Activated CD8-positive, alpha-beta memory T cell treated with anti-CD3 and anti-CD28 coated beads, Interleukin-2, amount 50 U/mL, for 24 hours (primary cell): ENCODE results near the gene TYROBP.
A peak's percentile ranks its signal among the peaks of the same experiment; 100 is the strongest.
"Not testable (repeated sequence)": the region's sequence is repeated elsewhere in the genome, so short reads cannot be mapped to it uniquely, and the experiment has no call there.

ENCODE experiments used
- DNase-seq: peaks from one replicate; pipeline ENCODE4 v3.0.0-alpha.2; 2020; ENCODE audit errors: extremely low read depth

The TYROBP gene

DNA sequence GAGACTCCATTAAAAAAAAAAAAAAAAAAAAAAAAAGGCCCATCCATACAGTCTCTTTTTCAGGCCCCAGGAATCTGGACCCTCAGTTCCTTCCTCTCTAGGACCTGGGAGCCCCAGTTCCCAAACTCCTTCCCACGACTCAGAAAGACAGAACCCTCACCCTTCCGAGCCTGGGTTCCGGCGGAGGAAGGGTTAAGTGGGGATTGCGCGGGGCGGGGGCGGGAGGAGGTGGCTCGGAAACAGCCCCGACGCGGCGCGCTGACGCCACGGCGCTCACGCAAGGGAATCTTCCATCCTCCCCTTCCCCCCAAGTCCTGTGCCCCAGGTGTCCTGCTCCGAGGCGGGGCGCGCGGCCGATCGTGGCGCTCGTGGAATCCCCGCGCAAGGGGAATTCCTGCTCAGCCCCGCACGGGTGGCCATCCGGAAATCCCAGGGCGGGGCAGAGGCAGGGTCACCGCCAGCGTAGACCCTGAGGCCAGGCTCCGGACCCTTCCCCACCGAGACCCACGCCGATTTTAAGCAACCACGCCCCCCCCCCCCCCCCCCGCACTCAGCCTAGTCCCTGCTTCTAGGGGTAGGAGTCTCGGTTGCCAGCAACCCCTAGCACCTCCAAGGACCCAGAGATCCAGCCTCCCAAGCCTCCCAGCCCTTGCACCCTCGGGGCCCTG lies 8.4 kb downstream of the TYROBP start:
- DNase-seq, result peak; percentile 57

DNA sequence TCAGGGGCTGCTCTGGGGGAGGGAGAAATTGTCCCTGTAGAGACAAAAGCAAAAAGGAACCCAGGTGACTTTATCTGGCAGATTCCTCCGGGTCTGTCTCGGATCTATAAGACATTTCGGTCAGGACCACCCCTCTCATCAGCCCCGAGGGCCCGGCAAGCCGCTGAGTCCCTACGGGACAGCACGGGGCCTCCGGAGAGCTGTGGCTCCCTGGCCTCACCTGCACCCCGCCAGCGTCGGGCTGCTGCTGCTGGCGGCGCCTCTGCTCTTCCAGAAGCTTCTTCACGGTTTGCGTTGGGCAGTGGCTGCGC lies 9.6 kb downstream of the TYROBP start:
- DNase-seq, result no peak

DNA sequence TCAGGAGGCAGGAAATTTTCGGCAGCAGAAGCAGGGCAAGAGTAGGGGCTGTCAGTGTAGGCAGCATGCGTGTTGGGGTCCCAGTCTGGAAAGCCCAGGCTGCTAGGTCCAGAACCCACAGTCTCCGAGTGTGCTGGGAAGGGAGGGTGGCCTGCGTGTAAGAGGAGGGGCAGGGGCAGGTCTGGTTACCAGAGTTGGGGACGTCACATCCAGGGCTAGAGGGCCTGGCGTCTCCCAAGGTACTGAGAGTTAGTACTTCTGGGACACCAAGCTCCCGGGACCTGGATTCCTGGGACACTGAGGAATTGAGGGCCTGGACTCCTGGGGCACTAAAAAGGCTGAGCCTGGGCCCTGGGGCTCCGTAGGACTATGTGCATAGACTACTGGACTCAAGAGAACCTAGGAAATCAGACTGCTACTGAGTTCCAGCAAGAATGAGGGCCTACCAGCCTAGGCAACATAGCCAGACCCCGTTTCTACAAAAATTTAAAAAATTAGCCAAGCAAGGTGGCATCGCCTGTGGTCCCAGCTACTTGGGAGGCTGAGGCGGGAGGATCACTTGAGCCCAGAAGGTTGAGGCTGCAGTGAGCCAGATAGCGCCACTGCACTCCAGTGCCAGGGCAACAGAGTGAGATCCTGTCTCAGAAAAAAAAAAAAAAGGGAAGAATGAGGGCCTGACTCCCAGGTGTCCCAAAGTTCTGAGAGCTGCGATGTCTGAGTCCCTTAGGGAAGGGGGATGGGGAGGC lies 10.2 kb downstream of the TYROBP start:
- DNase-seq, result no peak

DNA sequence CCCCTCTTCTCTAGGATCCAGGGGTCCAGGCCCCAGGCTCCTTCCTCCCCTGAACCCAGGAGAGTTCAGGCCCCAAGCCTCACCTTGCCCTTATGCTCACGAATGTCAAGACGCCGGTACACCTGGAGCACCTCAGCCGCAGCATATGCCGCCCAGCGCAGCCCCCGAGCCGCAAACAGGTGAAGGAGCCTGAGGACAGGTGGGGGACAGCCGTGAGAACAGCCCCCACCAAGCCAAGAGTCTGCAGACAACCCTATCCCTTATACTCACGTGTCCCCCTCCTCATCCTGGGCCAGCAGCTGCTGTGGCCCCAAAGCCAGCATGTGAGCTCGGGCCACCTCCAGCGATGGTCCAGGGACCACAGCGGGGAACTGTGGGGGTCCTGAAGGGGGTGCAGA lies 11.5 kb downstream of the TYROBP start:
- no peak for DNase-seq

DNA sequence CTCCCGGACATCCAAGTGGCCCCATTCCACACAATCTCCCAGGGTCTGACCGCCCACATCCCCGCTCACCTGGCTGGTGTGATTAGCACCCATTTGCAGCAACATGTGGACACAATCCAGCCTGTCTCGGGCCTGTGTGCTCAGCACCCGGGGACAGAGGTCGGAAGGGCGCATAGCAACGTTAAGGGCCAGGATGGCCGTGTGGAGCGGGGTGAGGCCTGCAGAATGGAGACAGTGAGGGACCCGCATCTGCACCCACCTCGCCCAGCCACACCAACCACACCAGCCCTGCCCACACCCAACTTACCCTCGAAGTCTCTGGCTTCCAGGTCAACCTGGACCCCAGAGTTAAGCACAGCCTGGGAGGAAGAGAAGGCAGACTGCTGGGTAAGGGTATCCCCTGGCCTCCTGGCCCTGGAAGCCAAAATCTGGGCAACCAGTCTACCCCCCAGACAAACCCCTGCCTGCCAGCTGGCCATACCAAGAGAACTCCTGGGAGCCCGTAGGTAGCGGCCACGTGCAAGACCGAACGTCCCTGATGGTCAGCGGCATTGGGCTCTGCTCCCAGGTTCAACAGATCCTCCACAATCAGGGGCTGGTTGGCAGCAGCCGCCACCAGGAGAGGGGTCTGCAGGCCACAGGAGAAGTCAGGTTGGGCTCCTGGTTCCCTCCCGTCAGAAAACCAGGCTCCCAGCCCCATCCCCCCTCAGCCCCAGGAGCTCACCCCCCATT lies 12.0 kb downstream of the TYROBP start:
- DNase-seq, result no peak

DNA sequence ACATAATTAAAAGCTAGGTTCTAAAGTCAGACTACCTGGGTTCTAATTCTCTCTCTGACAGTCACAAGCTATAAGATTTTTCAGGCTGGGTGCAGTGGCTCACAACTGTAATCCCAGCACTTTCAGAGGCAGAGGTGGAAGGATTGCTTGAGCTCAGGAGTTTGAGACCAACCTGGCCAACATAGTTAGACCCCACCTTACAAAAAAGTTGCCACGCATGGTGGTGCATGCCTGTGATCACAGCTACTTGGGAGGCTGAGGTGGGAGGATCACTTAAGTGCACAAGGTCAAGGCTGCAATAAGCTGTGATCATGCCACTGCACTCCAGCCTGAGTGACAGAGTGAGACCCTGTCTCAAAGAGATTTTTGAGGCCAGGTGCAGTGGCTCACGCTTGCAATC lies 13.8 kb downstream of the TYROBP start:
- no peak for DNase-seq

DNA sequence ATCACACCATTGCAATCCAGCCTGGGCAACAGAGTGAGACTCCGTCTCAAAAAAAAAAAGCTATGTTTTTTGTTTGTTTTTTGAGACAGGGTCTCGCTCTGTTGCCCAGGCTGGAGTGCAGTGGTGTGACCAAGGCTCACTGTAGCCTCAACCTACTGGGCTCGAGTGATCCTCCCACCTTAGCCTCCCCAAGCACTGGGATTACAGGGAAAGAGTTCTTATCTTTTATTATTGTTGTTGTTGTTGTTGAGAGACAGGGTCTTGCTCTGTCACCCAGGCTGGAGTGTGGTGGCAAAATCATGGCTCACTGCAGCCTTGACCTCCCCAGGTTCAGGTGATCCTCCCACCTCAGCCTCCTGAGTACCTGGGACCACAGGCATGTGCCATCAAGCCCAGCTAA lies 16.3 kb downstream of the TYROBP start:
- not testable (repeated sequence) for DNase-seq

DNA sequence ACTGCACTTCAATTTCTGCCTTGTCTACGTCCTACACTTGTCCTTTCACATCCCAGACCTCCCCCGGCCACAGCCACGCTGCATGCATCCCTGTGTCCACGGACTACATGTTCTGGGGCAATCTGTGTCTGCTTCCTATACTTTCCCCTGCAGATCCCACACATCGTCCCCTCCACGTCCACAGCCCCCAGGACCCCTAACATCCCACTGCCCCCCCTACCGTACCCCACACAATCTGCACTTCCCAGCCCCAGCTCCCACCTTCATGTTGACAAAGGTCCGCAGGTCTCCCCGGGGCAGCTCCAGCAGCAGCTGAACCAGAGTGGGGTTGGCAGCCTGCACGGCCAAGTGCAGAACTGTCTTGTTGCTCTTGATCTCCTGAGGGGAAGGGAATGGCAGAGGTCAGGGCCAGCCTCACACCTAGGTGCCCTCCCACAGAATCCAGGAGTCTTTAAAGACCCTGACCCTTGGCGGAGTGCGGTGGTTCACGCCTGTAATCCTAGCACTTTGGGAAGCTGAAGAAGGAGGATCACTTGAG lies 17.9 kb downstream of the TYROBP start:
- DNase-seq, result no peak

DNA sequence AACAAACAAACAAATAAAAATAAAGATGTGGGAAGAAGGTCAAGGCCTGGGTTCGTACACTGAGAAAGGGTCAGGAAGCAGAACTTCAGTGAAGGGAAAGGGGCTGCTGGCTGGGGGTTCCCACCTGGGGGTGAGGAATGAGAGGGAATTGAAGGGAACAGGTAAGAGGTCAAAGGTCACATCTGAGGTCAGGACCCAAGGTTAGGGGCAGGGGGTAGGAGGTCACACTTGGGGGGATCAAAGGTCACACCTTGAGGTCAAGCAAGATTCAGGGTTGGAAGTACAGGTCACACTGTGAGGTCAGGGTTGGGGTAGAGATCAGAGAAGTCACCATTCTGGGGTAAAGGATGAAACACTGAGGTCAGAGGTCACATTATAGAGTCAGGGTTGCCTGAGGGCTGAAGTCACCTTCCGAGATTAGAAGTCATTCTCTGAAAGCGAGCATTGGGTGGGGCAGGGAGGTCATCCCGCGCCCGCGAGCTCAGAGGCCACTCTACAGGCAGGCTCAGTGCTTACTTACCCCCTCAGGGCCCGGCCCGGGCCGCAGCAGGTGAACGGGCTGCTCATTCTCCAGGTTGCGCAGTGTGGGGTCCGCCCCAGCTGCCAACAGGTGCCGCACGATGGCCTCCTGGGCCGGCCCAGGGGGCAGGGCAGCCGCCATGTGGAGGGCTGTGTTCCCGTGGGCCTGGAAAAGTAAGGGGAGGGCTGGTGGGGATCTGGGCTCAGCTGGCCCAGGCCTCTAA lies 18.6 kb downstream of the TYROBP start:
- no peak for DNase-seq

DNA sequence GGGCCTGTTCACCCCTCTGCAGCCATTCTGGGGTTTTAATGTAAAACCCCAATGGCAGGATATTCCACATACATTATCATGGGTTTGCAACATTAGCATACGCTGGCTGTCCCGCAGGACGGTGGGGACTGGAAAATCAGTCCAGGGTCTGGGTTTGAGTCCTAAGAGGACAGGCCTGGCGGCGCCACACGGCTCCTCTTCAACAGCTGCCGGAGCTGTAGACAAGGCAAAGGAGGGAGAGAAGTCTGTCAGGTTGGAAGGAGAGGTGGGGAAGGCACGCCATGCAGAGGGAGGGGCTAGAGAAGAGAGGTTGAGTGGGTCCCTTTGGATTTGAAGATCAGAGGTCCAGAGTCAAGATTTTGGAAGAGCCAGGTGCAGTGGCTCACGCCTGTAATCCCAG lies 19.7 kb downstream of the TYROBP start:
- DNase-seq, result no peak

DNA sequence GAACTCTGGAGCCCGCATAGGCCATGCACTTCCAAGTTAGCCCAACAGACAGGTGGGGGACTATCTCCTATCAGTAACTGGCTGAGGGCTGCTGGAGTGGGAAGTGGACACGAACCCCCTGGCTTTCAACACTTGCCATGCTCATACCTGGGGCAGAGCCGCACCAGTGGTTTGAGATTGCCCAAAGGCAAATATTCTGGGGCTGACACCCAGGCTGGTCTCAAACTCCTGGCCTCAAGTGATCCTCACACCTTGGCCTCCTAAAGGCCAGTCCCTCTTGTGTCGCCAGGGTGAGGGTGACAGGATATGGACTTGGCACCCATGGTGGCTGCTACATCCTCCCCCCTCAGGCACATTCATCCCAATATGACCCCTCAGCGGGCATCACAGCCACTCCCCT lies 20.9 kb downstream of the TYROBP start:
- DNase-seq, result no peak

DNA sequence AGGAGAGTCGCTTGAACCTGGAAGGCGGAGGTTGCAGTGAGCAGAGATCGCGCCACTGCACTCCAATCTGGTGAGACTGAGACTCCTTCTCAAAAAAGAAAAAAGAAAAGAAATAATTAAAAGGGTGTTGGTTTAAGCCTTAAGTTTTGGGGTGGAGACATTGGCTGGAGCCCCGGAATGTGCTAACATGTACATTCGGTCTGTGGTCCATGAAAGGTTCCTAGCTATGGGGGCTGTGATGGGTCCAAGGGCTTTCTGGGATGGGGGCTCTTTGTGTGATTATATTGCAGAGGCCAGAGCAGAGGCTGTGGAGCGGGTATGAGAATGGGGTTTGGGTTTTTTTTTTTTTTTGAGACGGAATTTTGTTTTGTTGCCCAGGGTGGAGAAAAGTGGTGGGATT lies 22.2 kb downstream of the TYROBP start:
- no peak for DNase-seq

DNA sequence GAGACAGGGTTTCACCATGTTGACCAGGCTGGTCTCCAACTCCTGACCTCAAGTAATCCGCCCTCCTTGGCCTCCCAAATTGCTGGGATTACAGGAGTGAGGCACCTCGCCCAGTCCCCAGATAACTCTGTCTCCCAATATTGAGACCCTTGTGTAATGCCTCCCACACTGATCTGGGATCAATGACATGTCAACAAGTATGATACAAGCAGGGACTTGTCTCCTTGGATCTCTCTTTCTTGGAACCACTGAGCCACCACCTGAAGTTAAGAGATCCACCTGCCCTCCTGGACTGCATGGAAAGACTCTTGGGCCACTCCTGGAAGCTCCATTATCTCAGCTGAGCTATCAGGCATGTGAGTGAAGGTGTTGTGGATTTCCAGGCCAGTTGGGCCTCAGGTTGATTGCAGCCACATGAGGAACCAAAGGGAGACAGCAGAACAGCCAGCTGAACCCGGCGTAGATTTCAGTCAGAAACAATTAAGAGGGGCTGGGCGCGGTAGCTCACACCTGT lies 22.8 kb downstream of the TYROBP start:
- DNase-seq, result no peak

DNA sequence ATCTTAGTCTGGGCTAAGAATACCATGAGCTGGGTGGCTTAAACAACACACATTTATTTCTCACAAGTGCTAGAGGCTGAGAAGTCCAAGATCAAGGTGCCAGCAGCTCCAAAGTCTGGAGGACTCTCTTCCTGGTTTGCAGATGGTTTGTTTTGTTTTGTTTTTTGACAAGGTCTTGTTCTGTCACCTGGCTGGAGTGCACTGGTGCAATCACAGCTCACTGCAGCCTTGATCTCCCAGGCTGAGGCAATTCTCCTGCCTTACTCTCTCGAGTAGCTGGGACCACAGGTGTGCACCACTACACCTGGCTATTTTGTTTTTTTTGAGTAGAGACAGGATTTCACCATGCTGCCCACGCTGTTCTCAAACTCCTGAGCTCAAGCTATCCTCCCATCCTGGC lies 24.2 kb downstream of the TYROBP start:
- DNase-seq, result no peak

DNA sequence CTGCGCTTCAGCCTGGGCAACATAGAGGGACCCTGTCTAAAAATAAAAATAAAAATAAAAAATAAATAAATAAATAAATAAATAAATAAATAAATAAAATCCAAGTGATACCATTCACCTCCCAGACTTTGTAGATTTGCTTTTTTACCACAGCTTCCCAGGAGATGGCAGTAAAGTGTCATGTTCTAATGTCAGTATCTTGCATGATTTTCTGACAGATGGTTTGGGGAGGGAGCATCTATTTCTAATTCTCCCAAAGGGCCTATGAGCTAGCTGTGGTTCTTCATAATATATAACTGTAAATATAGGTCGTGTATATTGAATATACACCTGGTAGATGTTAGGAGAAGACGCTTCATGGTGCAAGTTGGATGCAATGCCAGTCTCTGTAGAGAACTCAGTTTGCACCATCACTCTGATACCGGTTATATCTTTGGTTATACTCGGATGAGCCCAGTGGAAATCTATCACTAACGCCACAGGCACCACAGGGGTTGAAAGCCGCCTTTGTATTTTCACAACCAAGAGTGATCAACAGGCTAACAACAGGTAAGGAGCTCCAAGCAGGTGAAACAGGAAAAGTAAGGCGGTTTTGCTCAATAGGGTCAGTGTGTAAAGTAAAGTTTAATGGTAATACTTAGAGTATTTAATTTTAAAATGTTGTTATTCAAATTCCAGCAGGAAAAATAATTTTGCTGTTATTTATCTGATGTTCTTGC lies 25.8 kb downstream of the TYROBP start:
- no peak for DNase-seq

DNA sequence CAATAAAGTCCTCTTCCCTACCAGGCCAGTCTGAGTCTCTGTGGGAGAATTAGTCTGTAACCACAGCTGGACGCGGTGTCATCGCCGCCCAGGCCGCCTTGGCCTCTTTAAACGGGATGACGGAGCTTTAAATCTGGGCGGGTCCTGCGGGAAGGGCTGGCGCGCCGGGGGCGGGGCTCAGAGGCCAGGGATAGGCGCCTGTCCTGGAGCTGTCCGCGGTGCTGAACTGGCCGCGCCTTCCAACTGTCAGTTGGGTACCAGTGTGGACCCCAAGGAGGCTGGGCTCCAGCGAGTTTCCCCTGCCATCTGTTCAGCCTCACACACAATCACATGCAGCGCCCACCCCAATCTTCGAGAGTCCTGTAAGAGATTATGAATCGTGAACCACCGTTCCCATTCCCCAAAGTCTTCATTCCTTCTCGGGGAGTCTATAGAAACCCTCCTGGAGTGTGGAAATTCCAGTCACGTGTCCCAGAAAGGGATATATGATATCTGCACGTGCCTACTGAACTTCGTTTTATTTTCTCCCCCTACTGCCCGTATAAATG lies 28.3 kb downstream of the TYROBP start:
- no peak for DNase-seq

DNA sequence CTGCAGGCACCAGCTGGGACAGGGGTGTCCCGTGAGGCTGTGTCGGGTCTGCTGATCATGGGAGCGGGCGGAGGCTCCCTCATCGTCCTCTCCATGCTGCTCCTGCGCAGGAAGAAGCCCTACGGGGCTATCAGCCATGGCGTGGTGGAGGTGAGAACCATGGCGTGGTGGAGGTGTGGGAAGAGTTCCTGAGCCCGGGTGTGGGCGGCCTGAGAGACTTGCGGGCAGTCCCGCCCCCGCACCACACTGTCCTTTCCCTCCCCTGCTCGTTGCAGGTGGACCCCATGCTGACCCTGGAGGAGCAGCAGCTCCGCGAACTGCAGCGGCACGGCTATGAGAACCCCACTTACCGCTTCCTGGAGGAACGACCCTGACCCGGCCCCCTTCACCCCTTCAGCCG lies 29.0 kb downstream of the TYROBP start:
- DNase-seq, result no peak

DNA sequence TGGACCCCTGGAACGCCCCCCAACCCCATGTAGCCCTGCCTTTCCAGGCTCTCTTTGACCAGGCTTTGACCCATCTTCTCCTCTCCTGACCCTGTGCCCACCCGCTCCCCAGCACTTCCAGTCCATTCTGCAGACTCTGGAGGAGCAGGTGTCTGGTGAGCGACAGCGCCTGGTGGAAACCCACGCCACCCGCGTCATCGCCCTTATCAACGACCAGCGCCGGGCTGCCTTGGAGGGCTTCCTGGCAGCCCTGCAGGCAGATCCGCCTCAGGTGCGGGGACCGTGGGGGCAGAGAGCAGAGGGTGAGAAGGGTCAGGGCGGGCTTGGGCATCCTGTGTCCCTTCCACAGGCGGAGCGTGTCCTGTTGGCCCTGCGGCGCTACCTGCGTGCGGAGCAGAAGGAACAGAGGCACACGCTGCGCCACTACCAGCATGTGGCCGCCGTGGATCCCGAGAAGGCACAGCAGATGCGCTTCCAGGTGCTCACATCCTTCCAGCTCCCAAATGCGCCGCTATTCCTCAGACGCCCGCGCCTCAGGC lies 33.6 kb downstream of the TYROBP start:
- no peak for DNase-seq

DNA sequence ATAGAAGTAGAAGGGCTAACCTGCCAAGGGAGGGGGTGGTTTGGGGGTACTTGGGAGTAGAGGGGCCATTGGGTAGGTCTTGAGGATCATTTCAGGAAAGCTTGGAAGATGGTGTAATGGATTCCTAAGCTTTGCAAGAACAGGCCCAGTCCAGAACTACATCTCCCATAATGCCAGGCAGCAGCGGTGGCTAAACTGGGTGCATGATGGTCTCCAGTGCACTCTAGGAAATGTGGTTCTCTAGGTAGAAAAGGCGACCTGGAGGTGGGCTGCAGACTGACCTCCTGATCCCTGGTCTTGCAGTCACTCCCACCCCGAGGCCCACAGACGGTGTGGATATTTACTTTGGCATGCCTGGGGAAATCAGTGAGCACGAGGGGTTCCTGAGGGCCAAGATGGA lies 35.9 kb downstream of the TYROBP start:
- no peak for DNase-seq

DNA sequence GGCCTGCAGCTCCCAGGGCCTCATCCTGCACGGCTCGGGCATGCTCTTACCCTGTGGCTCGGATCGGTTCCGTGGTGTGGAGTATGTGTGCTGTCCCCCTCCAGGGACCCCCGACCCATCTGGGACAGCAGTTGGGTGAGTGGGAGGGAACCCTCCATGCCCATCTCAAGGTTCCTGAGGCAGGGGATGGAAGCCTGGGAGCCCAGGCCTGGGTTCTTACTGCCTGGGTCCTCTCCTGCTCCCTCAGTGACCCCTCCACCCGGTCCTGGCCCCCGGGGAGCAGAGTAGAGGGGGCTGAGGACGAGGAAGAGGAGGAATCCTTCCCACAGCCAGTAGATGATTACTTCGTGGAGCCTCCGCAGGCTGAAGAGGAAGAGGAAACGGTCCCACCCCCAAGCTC lies 36.5 kb downstream of the TYROBP start:
- DNase-seq, result no peak

DNA sequence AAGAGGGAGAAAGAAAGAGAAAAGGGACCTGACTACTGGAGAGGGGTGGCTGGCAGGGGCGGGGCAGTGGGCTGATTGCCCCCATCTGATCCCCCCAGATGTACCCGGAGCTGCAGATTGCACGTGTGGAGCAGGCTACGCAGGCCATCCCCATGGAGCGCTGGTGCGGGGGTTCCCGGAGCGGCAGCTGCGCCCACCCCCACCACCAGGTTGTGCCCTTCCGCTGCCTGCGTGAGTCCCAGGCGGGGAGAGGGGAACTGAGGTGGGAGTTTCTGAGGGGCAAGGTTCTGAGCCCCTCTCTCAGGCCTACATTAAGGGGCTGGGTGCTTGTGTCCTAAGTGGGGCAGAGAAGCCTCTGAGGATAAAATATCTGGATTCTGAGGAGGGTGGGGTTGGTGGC lies 37.3 kb downstream of the TYROBP start:
- DNase-seq, result no peak
